GM21737 (cell line): ENCODE results near the gene UNC119B.

Source experiments
- ATAC-seq: cut with Tn5 transposase; IDR thresholded peaks from one replicate; pipeline ENCODE4 v1.9.1; 2021; ENCODE audit warnings: mild to moderate bottlenecking, moderate library complexity; ENCODE audit not compliant: unreplicated experiment

UNC119B gene

DNA sequence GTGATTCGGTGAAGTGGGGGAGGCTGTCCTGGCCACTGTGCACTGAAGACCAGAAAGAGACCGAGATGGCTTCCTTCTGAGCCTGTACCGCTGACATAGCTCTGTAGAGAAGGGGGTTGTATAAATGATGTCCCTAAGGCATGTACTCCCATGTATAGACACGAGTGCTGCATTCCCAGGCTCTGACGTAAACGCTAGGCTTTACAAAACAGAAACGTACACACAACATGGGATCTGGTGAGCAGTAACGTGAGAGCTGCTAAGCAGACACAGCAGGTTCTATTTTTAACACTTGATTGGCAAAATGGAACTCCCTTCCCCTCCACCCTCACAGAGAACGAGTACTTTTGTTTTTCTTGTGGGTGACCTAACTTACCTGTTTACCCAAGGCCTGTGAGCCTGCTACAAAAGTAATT, 51.3 kb downstream of the UNC119B start:
- ATAC-seq = no peak

DNA sequence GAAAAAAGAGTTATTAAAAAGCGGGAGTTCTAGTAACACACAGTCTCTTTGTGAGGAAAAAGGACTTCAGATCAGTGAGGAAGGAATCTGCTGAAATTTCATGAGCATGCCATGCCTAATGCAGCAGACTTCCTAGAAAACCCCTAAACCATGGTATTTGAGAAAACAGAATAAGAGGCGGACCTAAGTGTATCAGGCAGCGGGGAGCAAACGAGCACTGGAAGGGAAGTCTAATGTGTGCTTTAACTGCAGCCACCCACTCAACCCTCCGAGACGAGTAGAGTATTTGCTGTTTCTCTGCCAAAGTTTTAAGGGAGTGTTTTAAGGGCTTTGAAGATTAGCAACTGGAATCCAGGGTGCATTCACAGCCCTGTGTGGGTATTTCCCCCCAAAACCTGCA, 51.8 kb downstream of the UNC119B start:
- ATAC-seq = no peak

DNA sequence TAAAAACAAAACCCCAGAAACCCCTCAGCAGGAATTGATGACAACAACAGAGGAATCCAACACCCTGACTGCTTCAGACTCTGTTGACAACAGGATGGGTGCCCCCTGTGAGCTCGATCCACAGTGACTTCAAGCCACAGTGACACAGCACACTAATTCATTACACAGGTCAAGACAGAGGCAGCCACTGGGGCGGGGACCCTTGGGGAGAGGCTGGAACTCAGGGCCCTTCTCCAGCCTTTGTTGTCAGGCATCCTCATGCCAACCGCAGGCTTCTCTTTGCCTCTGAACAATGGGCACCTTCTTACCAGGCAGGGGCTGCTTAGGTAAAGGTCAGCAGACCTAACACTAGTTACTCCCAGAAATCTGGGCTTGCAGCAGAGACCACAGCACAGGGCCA, 53.0 kb downstream of the UNC119B start:
- no peak for ATAC-seq

DNA sequence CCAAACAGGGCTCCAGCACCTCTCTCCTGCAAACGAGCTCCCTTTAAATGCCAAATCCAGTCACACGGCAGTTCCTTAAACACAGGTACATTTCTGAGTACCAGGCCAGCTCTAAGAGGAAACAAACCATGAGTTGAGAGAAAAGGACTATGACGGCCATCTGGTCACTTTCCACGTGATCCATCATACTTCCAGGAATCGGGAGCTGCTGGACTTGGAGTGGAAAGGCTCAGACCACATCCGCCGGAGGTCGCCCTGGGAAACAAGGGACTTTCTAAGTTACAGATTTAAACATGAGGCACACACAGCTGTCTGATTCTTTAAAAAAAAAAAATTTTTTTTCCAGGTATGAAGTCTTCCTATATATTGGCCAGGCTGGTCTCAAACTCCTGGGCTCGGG, 54.6 kb downstream of the UNC119B start:
- no peak for ATAC-seq

DNA sequence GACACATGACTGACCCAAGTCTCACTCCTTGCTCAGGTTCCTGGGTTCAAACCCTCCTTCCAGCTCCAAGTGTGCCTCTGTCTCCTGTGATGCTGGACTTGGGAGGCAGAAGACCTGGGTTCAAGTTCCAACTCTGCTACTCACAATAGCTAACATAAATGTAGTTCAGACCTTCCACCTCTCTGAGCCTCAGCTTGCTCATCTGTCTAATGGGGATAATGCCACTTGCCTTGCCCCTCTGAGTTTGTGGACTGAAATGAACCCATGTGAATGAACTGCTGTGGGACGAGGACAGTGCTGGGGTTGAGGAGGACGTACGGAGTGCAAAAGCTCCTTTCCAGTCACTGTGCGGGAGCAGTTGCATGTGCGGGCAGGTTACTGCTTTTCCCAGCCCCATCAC, 56.3 kb downstream of the UNC119B start:
- ATAC-seq = no peak

DNA sequence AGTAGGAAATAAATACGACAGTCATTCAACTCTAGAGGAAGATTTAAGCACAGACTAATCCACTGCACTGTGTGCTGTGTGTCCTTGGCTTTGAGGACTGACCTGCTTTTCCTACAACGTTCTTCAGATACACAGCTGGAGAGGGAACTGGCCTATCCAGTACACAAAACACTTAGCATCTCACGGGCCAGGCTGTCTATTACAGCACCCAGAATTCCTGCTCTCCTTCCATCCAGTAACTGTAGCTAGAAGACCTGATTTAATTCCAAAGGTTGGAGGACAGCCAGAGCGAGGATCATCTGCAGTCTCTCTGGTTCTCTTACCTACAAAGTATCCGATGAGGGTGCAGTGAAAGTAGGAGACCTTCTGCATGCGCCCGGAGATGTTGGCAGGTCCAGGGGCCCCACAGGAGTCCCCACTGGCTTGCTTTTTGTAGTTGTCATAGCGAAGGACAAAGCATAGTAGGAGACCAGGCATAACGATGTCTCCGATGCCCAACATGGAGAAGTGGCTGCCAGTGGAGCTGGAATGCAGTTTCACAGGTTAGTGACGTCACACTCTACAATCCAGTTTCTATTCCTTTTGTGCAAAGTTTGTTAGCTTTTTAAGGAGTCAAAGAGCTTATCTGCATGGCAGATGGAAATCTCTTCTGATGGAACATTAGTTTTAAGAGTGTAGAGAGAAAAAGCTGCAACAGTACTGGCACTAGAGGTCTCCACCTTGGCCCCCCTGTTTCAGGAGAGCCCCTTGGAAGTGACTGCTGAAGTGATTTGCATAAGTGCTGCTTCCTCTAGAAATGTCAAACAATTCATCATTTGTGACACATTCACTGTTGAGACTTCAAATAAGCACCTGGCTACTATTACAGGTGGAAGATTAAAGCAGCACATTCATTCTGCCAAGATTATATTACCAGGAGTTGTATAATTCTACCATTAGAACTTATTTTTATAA, 57.1 kb downstream of the UNC119B start:
- ATAC-seq = no peak

DNA sequence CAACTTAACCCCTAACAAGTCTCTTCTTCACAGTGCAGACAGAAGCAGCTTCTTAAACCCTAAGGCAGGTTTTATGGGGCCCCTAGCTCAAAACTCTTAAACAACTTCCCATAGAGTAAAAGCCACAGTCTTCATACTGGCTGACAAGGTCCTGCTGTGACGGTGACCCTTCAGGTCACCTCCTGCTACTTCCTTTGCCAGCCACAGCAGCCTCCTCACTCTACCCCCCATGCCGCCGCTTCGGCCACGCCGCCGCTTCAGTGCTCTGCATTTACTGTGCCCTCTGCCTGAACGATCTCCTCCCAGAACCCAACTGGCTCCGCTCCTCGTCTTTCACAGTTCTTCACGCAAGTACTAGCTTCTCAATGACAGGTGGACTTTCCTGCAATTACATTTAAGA, 60.8 kb downstream of the UNC119B start:
- no peak for ATAC-seq
